Prostate gland (tissue), 2 donors: ENCODE data around the gene RABL3. TPM values are rescaled to one million over a fixed set of nuclear protein-coding genes. Genes with fewer than 3 reads are reported as not detected.

ENCODE experiments used
- DNase-seq: peaks from one replicate; pipeline ENCODE4 v3.0.0-alpha.2; 2019; ENCODE audit warnings: low spot score
- H3K27ac ChIP-seq, 2 donors: fragments of 200-600 bp; sonication (generic); 2 replicates each; pipeline ENCODE4 v1.5.1; 2017 to 2019
- H3K27me3 ChIP-seq: fragments of 200-600 bp; sonication (generic); replicated peaks from 2 replicates; pipeline ENCODE4 v1.5.1; 2019; ENCODE audit not compliant: insufficient read depth
- H3K36me3 ChIP-seq, 2 donors: fragments of 200-600 bp; sonication (generic); 1 replicate in 1 of 2; 2 replicates in 1 of 2; pipeline versions ENCODE4 v1.5.1 to v1.8.1; 2017 to 2019
- H3K4me1 ChIP-seq: fragments of 200-600 bp; sonication (generic); replicated peaks from 2 replicates; pipeline ENCODE4 v1.5.1; 2019
- H3K4me3 ChIP-seq, 2 donors: fragments of 200-600 bp; sonication (generic); 2 replicates each; pipeline ENCODE4 v1.5.1; 2017 to 2019
- H3K9me3 ChIP-seq: fragments of 200-600 bp; sonication (generic); 2 replicates; pipeline ENCODE4 v1.5.1; 2017
- CTCF ChIP-seq, 4 experiments: fragments of 200-600 bp in 2 of 4; fragments of 450-650 bp in 2 of 4; sonication (generic) in 2 of 4; IDR thresholded peaks; 1 replicate in 3 of 4; 2 replicates in 1 of 4; pipeline ENCODE4 v1.5.1; 2016 to 2019; ENCODE audit warnings: antibody characterized with exemption in 4 of 4, mild to moderate bottlenecking in 2 of 4, moderate library complexity in 2 of 4
- POLR2A ChIP-seq: fragments of 450-650 bp; IDR thresholded peaks from one replicate; pipeline ENCODE4 v1.6.1; 2016; ENCODE audit warnings: antibody characterized with exemption, mild to moderate bottlenecking
- POLR2AphosphoS5 ChIP-seq: sonication (generic); formaldehyde crosslinking; IDR thresholded peaks from one replicate; pipeline ENCODE4 v1.6.1; 2017; ENCODE audit warnings: antibody characterized with exemption
- WGBS: methylation state at CpG from one replicate; pipeline ENCODE4 v1.1.5; 2018; 5-methylcytosine and 5-hydroxymethylcytosine counted together
- intact Hi-C: fragments of 100-400 bp; cut with DNase I; formaldehyde crosslinking; loops from one replicate; pipeline ENCODE4 v1.14.2; 2022
- total RNA-seq, 2 donors: library from RNA; depleted of rRNA; stranded (reverse); fragments of >200 nt; gene quantifications; one replicate each; pipeline ENCODE4 v1.1.0, GENCODE V29; 2016

Gene RABL3
- total RNA-seq, 2 donors from 2014 or later, result 13.5 to 24.2 TPM

GRCh38 chr3:120706950-120707349, 35.4 kb downstream of the RABL3 start:
- Histone ChIP-seq H3K27me3 (no peaks in the 10 kb centered on the region), H3K4me3 (no peak overlapping the region), H3K9me3 (no peaks in the 10 kb centered on the region), H3K4me1 (no peaks in the 10 kb centered on the region), H3K36me3 (no peaks in the 10 kb centered on the region), H3K27ac (no peak overlapping the region)
- no peak for DNase-seq
- TF ChIP-seq POLR2AphosphoS5, result no peak
- TF ChIP-seq CTCF (IDR thresholded peaks at IDR 0.05), result no peak
- no peak for TF ChIP-seq POLR2A
- intact Hi-C loops, result no loop called here

- intact Hi-C loops, result no loop called here
- Histone ChIP-seq H3K27me3 (no peaks in the 10 kb centered on the region), H3K36me3 (no peaks in the 10 kb centered on the region), H3K4me3 (no peak overlapping the region), H3K27ac (peak overlapping the region in 1 of 2 donors; percentile 17), H3K4me1 (no peaks in the 10 kb centered on the region), H3K9me3 (no peaks in the 10 kb centered on the region)
- WGBS, result 45% methylated on average over 5 of the region's 5 CpGs
- peak; percentile 44 for DNase-seq
- TF ChIP-seq CTCF (IDR thresholded peaks at IDR 0.05) (no peak), POLR2AphosphoS5 (peak; percentile 48), POLR2A (no peak)
Measured at GRCh38 chr3:120705884-120706582, 36.3 kb downstream of the RABL3 start.

- WGBS, result 90% methylated on average over 3 of the region's 3 CpGs
- no peak for DNase-seq
- no peak for TF ChIP-seq POLR2AphosphoS5
- no peak for TF ChIP-seq POLR2A
- TF ChIP-seq CTCF (IDR thresholded peaks at IDR 0.05), result no peak
Measured at GRCh38 chr3:120699333-120699732, 43.0 kb downstream of the RABL3 start.

DNA sequence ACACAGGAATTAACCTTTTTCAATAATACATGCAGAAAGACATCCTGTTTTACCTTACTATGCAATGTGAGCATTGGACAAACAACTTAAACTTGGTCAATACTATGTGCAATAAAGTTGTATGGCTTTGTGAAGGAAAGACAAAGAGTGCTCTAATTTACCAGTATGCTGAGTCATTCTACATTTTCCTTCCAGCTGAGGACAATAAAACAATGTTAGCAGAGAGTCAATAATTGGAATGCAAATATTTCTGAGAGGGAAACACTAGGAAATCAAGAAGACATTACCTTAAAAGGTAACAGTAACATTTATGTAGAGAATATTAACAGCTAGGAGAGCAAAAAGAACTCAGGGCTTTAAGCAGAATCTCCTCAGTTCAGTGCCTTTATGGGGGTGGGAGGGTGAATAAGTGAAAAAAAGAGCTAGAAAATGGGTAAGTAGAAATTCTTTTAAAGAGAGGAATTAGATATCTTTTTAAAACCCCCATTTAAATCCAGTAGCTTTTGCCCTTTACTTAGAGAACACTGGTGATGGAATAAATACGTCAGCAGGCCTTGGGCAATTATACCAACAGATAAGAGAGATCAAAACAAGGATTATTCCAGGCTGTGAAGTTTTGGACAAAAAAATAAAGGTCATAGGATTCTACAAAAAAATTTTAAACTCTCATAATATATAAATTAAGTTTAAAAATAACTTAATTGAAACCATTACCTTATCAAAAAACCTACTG, 48.7 kb downstream of the RABL3 start:
- DNase-seq, result no peak
- no peaks in the 10 kb centered on the region for H3K27me3 ChIP-seq
- WGBS, result 60% methylated on average over 1 of the region's 1 CpG
- no peak overlapping the region for H3K4me3 ChIP-seq
- TF ChIP-seq POLR2A (no peak), POLR2AphosphoS5 (peak; percentile 93)
- intact Hi-C loops, result no loop called here
- H3K36me3 ChIP-seq, result peaks cover 0 to 4% of the 10 kb centered on the region in 2 donors
- peak overlapping the region; percentile 30 to 68 for H3K27ac ChIP-seq
- H3K9me3 ChIP-seq, result no peaks in the 10 kb centered on the region
- peaks cover 5% of the 10 kb centered on the region for H3K4me1 ChIP-seq

More at GRCh38 chr3:120699333-120699732, 43.0 kb downstream of the RABL3 start:
- no peaks in the 10 kb centered on the region for H3K9me3 ChIP-seq
- H3K36me3 ChIP-seq, result peaks cover 0 to 4% of the 10 kb centered on the region in 2 donors
- H3K27me3 ChIP-seq, result no peaks in the 10 kb centered on the region
- H3K27ac ChIP-seq, result no peak overlapping the region
- H3K4me3 ChIP-seq, result no peak overlapping the region
- intact Hi-C loops, result no loop called here
- H3K4me1 ChIP-seq, result no peaks in the 10 kb centered on the region

GRCh38 chr3:120689395-120689794, 52.9 kb downstream of the RABL3 start:
- peaks cover 5% of the 10 kb centered on the region for H3K4me1 ChIP-seq
- H3K36me3 ChIP-seq, result no peaks in the 10 kb centered on the region
- TF ChIP-seq CTCF (IDR thresholded peaks at IDR 0.05) (no peak), POLR2A (no peak), POLR2AphosphoS5 (peak; percentile 76)
- intact Hi-C loops, result no loop called here
- H3K27me3 ChIP-seq, result no peaks in the 10 kb centered on the region
- H3K27ac ChIP-seq, result peak overlapping the region; percentile 58 to 71
- DNase-seq, result no peak
- WGBS, result 51% methylated on average over 3 of the region's 3 CpGs
- H3K9me3 ChIP-seq, result no peaks in the 10 kb centered on the region
- no peak overlapping the region for H3K4me3 ChIP-seq
